ENCODE measurements around the gene MLXIPL. TPM values are rescaled to one million over a fixed set of nuclear protein-coding genes. Genes with fewer than 3 reads are reported as not detected.

Gene MLXIPL
- total and polyA plus RNA-seq, 2 donors (not counting 3 experiments of a cell fraction or from before 2014, with no cell fraction given), result not detected

- POLR2A ChIA-PET, result no interaction called here
- Histone ChIP-seq H4K20me1 (replicated peaks; ENCODE audit: control insufficient read depth, extremely low read depth, insufficient read depth, low read length) (no peaks in the 10 kb centered on the region), H3K27ac (ENCODE audit: insufficient read depth, low read depth, low read length) (no peak overlapping the region), H2AFZ (ENCODE audit: low read depth, low read length) (no peak overlapping the region), H3K36me3 (ENCODE audit: control insufficient read depth in 2 of 2, extremely low read depth in 1 of 2, insufficient read depth in 2 of 2, low read length in 2 of 2) (no peaks in the 10 kb centered on the region), H3K27me3 (ENCODE audit: control insufficient read depth in 2 of 2, insufficient read depth in 2 of 2, low read length in 2 of 2) (peaks cover 12 to 13% of the 10 kb centered on the region in 2 experiments), H3K9me3 (replicated peaks; ENCODE audit: control insufficient read depth, insufficient read depth, low read length) (no peaks in the 10 kb centered on the region), H3K4me3 (replicated peaks in 1 of 3; ENCODE audit: insufficient read depth in 1 of 3, low read depth in 1 of 3, low read length in 3 of 3) (no peak overlapping the region), H3K4me2 (ENCODE audit: insufficient read depth, low read length) (no peak overlapping the region), H3K79me2 (ENCODE audit: control insufficient read depth, insufficient read depth, low read length) (no peaks in the 10 kb centered on the region), H3K9me1 (replicated peaks; ENCODE audit: control insufficient read depth, extremely low read depth, insufficient read depth, low read length) (no peaks in the 10 kb centered on the region), H3K4me1 (ENCODE audit: control insufficient read depth, extremely low read depth, insufficient read depth, low read length) (no peaks in the 10 kb centered on the region), H3K9ac (replicated peaks; ENCODE audit: extremely low read depth, insufficient read depth, low read length) (no peak overlapping the region)
- TF ChIP-seq GATA2 (IDR thresholded peaks at IDR 0.05; ENCODE audit: insufficient read depth, insufficient read length, low read depth, low read length) (no peak), POLR2A (IDR thresholded peaks at IDR 0.05; ENCODE audit: low read depth, low read length) (no peak), JUN (IDR thresholded peaks at IDR 0.05; ENCODE audit: borderline replicate concordance, insufficient read depth, insufficient read length, low read depth) (no peak), MYC (IDR thresholded peaks at IDR 0.05; ENCODE audit: low read depth, low read length) (no peak), MAX (IDR thresholded peaks at IDR 0.05; ENCODE audit: insufficient read depth, insufficient read length) (no peak), EZH2 (IDR thresholded peaks at IDR 0.05; ENCODE audit: borderline replicate concordance, low read depth, low read length, severe bottlenecking) (no peak), POLR2AphosphoS5 (IDR thresholded peaks at IDR 0.05; ENCODE audit: insufficient read depth, low read depth, low read length) (no peak), CTCF (IDR thresholded peaks at IDR 0.05; ENCODE audit: extremely low read depth in 1 of 2, insufficient read depth in 1 of 2, low read depth in 1 of 2, low read length in 2 of 2) (no peak), FOS (IDR thresholded peaks at IDR 0.05; ENCODE audit: borderline replicate concordance, insufficient read depth, low read length) (no peak)
- dilution Hi-C loops (cut with MboI; ENCODE audit: extremely low pct_ligation_motif_present, low sequenced_read_pairs), result no loop called here
- no TSS peak for BruUV-seq (replicated peaks)
- FAIRE-seq (no peak), DNase-seq (ENCODE audit: low read depth, low spot score) (no peak)
- CTCF ChIA-PET, result interaction anchor here (1.6 to 3.2 kb wide), 4 partner anchors 25 to 103 kb away, joined by 4 to 50 read pairs (median 14); partner anchors contain the start of gene VPS37D
- intact Hi-C loops (cut with micrococcal nuclease), result no loop called here
Observed at GRCh38 chr7:73631558-73631957, 7.2 kb upstream of the MLXIPL start.

Measured in endothelial cell of umbilical vein (primary cell).